ENCODE measurements around the gene HMBS. TPM values are rescaled to one million over a fixed set of nuclear protein-coding genes. Genes with fewer than 3 reads are reported as not detected.

HMBS gene
- total and polyA plus RNA-seq, 11 donors, result 8.1 to 34.0 (median 16.6) TPM

DNA sequence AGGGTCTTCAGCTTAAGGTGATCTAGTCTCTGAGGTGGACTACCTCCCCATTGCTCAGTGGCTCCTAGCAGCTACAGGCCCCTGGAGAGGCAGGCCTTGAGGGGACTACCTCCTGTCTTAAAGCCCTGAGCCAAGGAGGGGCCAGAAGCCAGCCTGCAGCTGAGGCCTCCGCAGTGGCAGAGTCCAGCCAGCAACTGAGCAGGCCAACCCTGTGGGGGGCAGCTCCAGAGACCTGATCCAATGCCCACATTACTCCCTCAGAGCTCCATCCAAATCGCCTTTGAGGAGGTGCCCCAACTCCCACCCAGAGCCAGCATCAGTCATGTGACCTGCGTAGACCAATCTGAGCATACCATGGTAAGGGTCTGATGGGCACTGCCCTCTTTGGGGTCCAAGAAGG, 25.2 kb downstream of the HMBS start:
- Histone ChIP-seq H3K9me3 (no peaks in the 10 kb centered on the region), H3K4me3 (peak overlapping the region in 1 of 12 donors; percentile 99), H3K36me3 (peaks cover 0 to 51% (median 38%) of the 10 kb centered on the region in 9 donors), H3K4me1 (peaks cover 0 to 47% (median 23%) of the 10 kb centered on the region in 12 donors), H3K27ac (no peak overlapping the region), H3K27me3 (no peaks in the 10 kb centered on the region)
- intact Hi-C loops (cut with DNase I), result loop anchor here in 2 of 10 donors (10.0 kb wide), 2 partner anchors 205 to 225 kb away; partner anchors contain the start of genes MCAM (in 1 of the 2) and RNF26 (in 1 of the 2)
- ATAC-seq (no peak), DNase-seq (no peak)
- no peak for TF ChIP-seq POLR2A (IDR thresholded peaks at IDR 0.05)
- TF ChIP-seq, protein P1, sequence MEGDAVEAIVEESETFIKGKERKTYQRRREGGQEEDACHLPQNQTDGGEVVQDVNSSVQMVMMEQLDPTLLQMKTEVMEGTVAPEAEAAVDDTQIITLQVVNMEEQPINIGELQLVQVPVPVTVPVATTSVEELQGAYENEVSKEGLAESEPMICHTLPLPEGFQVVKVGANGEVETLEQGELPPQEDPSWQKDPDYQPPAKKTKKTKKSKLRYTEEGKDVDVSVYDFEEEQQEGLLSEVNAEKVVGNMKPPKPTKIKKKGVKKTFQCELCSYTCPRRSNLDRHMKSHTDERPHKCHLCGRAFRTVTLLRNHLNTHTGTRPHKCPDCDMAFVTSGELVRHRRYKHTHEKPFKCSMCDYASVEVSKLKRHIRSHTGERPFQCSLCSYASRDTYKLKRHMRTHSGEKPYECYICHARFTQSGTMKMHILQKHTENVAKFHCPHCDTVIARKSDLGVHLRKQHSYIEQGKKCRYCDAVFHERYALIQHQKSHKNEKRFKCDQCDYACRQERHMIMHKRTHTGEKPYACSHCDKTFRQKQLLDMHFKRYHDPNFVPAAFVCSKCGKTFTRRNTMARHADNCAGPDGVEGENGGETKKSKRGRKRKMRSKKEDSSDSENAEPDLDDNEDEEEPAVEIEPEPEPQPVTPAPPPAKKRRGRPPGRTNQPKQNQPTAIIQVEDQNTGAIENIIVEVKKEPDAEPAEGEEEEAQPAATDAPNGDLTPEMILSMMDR (IDR thresholded peaks at IDR 0.05), result no peak
- 92 to 100% (median 94%) methylated on average over 1 to 3 of the region's 3 CpGs for WGBS, 4 donors

DNA sequence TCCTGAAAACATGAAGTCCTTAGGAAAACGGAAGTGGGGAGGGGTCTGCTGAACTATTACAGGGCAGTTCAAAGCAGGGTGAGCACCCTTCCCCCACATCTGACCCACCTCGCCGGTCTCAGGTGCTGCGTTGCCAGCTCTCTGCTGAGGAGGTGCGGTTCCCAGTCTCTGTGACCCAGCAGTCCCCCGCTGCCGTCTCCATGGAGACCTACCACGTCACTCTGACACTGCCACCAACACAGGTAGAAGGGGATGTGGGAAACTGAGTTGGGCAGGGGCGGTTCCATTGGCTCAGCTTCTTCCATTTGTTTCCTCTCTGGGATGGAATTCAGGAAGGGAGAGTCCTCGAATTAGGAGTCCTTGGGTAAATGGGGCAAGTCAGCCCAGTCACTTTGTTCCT, 25.8 kb downstream of the HMBS start:
- no peak overlapping the region for H3K4me3 ChIP-seq
- no peak overlapping the region for H3K27ac ChIP-seq
- no peak for TF ChIP-seq POLR2A (IDR thresholded peaks at IDR 0.05)
- TF ChIP-seq, protein P1 (IDR thresholded peaks at IDR 0.05), result no peak
- peaks cover 0 to 56% (median 42%) of the 10 kb centered on the region in 9 donors for H3K36me3 ChIP-seq
- ATAC-seq (no peak), DNase-seq (no peak)
- intact Hi-C loops (cut with DNase I), result loop anchor here in 1 of 10 donors (10.0 kb wide), 1 partner anchor 204 kb away; the partner anchor contains the start of gene MCAM
- 82 to 94% (median 86%) methylated on average over 9 to 10 of the region's 10 CpGs for WGBS, 4 donors
- H3K4me1 ChIP-seq, result peaks cover 0 to 53% (median 23%) of the 10 kb centered on the region in 12 donors
- no peaks in the 10 kb centered on the region for H3K9me3 ChIP-seq
- H3K27me3 ChIP-seq, result no peaks in the 10 kb centered on the region

DNA sequence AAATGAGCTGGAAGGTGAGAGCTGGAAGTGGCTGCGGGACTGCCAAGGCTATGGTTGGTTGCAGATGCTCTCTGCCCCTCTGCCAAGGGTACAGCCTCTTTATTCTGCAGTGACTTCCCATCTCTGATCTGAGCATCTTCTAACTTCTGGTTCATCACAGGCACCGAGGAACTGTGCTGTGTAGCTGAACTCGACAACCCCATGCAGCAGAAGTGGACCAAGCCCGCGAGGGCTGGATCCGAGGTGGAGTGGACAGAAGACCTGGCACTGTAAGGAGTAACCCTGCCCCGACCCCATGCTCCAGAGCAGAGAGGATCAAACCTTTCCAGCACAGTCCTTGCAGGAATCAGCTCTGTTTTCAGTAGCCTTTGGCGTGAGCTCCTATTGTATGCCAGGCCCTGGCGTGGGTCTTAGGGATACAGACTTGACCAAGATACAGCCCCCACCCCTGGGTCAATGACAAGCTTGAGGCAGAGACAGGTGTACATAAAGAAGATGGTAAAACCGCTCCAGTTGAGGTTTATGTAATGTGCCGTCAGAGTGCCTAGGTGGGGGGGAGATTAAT, 26.8 kb downstream of the HMBS start:
- H3K36me3 ChIP-seq, result peaks cover 0 to 64% (median 51%) of the 10 kb centered on the region in 9 donors
- no peak for ATAC-seq
- TF ChIP-seq POLR2A (IDR thresholded peaks at IDR 0.05), result no peak
- TF ChIP-seq, protein P1 (IDR thresholded peaks at IDR 0.05), result no peak
- peaks cover 0 to 54% (median 20%) of the 10 kb centered on the region in 12 donors for H3K4me1 ChIP-seq
- intact Hi-C loops (cut with DNase I), result loop anchor here in 1 of 10 donors (10.0 kb wide), 1 partner anchor 203 kb away; the partner anchor contains the start of gene MCAM
- DNase-seq, result no peak
- H3K27ac ChIP-seq, result no peak overlapping the region
- H3K9me3 ChIP-seq, result no peaks in the 10 kb centered on the region
- WGBS, 4 donors, result 91 to 96% (median 94%) methylated on average over 10 to 11 of the region's 11 CpGs
- no peaks in the 10 kb centered on the region for H3K27me3 ChIP-seq
- H3K4me3 ChIP-seq, result no peak overlapping the region

DNA sequence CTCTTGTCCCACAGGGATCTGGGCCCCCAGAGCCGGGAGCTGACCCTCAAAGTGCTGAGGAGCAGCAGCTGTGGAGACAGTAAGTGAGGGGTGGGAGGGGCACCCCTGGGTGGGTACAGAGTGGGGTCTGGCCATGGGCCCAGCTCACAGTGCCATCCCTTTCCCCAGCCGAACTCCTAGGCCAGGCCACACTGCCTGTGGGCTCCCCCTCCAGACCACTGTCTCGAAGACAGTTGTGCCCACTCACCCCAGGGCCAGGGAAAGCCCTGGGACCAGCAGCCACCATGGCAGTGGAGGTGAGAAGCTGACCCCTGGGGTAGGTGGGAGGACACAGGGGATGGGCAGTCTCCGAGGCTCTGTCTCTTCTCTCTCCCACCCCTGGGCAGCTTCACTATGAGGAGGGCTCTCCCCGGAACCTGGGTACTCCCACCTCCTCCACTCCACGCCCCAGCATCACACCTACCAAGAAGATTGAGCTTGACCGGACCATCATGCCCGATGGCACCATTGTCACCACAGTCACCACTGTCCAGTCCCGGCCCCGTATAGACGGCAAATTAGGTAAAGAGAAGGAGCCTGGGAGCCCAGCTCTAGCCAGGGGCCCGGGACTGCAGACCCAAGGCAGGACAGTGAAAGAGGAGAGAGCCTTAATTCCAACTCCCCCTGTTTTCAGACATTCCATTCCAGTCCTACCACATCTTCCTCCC, 27.8 kb downstream of the HMBS start:
- Histone ChIP-seq H3K27me3 (no peaks in the 10 kb centered on the region), H3K27ac (no peak overlapping the region), H3K4me3 (no peak overlapping the region), H3K4me1 (peaks cover 0 to 58% (median 14%) of the 10 kb centered on the region in 12 donors), H3K9me3 (no peaks in the 10 kb centered on the region), H3K36me3 (peaks cover 0 to 72% (median 59%) of the 10 kb centered on the region in 9 donors)
- intact Hi-C loops (cut with DNase I), result loop anchor here in 1 of 10 donors (10.0 kb wide), 1 partner anchor 202 kb away; the partner anchor contains the start of gene MCAM
- no peak for TF ChIP-seq POLR2A (IDR thresholded peaks at IDR 0.05)
- TF ChIP-seq, protein P1 (IDR thresholded peaks at IDR 0.05), result no peak
- ATAC-seq, result no peak
- 88 to 94% (median 92%) methylated on average over 11 to 12 of the region's 12 CpGs for WGBS, 4 donors
- DNase-seq, result no peak

Data from heart left ventricle (tissue), 16 donors.